WTC11 (cell line): ENCODE results near the gene KCNN1.

Source experiments
- CBFB ChIP-seq: sonication (generic); formaldehyde crosslinking; IDR thresholded peaks from 2 replicates; pipeline ENCODE4 v1.8.1; 2022; ENCODE audit warnings: mild to moderate bottlenecking, low read depth, missing genetic modification reagents
- CREM ChIP-seq: sonication (generic); formaldehyde crosslinking; IDR thresholded peaks from 2 replicates; pipeline ENCODE4 v1.8.1; 2022; ENCODE audit warnings: mild to moderate bottlenecking, missing genetic modification reagents, moderate library complexity
- CTCF ChIP-seq: fragments of 200-600 bp; IDR thresholded peaks from 2 replicates; pipeline ENCODE4 v1.8.0; 2022; ENCODE audit warnings: antibody characterized with exemption
- ESRRA ChIP-seq: sonication (generic); formaldehyde crosslinking; IDR thresholded peaks from 2 replicates; pipeline ENCODE4 v1.8.1; 2022; ENCODE audit warnings: mild to moderate bottlenecking, missing genetic modification reagents, borderline replicate concordance
- HMGA2 ChIP-seq: fragments of 250-450 bp; sonication (Bioruptor Pico); IDR thresholded peaks from 2 replicates; pipeline ENCODE4 v1.4.0; 2021; ENCODE audit warnings: mild to moderate bottlenecking, moderate library complexity
- IRF1 ChIP-seq: sonication (generic); formaldehyde crosslinking; IDR thresholded peaks from 2 replicates; pipeline ENCODE4 v1.8.0; 2023; ENCODE audit warnings: missing genetic modification reagents
- KAT7 ChIP-seq: sonication (generic); formaldehyde crosslinking; IDR thresholded peaks from 2 replicates; pipeline ENCODE4 v1.8.1; 2023; ENCODE audit warnings: missing genetic modification reagents, mild to moderate bottlenecking, borderline replicate concordance
- MLX ChIP-seq: sonication (generic); formaldehyde crosslinking; IDR thresholded peaks from 2 replicates; pipeline ENCODE4 v1.8.1; 2023; ENCODE audit warnings: mild to moderate bottlenecking, missing genetic modification reagents, moderate library complexity
- NR2C2 ChIP-seq: sonication (generic); formaldehyde crosslinking; IDR thresholded peaks from 2 replicates; pipeline ENCODE4 v1.8.0; 2022; ENCODE audit warnings: mild to moderate bottlenecking, missing genetic modification reagents
- PRDM15 ChIP-seq: sonication (generic); formaldehyde crosslinking; IDR thresholded peaks from 2 replicates; pipeline ENCODE4 v1.8.0; 2022; ENCODE audit warnings: missing genetic modification reagents
- ZBTB21 ChIP-seq: sonication (generic); formaldehyde crosslinking; IDR thresholded peaks from 2 replicates; pipeline ENCODE4 v1.8.1; 2023; ENCODE audit warnings: mild to moderate bottlenecking, missing genetic modification reagents, borderline replicate concordance

- TF ChIP-seq CBFB (CRISPR knock-in tag) (no peak), HMGA2 (CRISPR knock-in tag) (no peak), CTCF (no peak), MLX (CRISPR knock-in tag) (no peak), CREM (CRISPR knock-in tag) (no peak), PRDM15 (CRISPR knock-in tag) (no peak), ZBTB21 (CRISPR knock-in tag) (no peak), IRF1 (CRISPR knock-in tag) (no peak), KAT7 (CRISPR knock-in tag) (no peak), ESRRA (CRISPR knock-in tag) (no peak), NR2C2 (CRISPR knock-in tag) (no peak)
Observed at GRCh38 chr19:17953316-17953801, 13.5 kb upstream of the KCNN1 start.
